Measurements from ENCODE around the gene PCDHA11. TPM values are rescaled to one million over a fixed set of nuclear protein-coding genes. Genes with fewer than 3 reads are reported as not detected.
"Not testable (repeated sequence)": the region's sequence is repeated elsewhere in the genome, so short reads cannot be mapped to it uniquely, and the experiment has no call there.

PCDHA11 gene
- total RNA-seq (2012; rRNA removed) = under 0.01 TPM in 2 replicates

- Histone ChIP-seq H3K9ac (ENCODE audit: low read depth, low read length) (no peak within 1 kb of the TSS), H3K27me3 (ENCODE audit: control insufficient read depth, insufficient read depth, low read length) (no peaks in the 10 kb centered on the region), H3K9me3 (replicated peaks; ENCODE audit: low read length) (no peaks in the 10 kb centered on the region), H3K4me1 (ENCODE audit: control insufficient read depth, insufficient read depth, low read length) (no peaks in the 10 kb centered on the region), H3K4me2 (ENCODE audit: low read length) (no peak within 1 kb of the TSS), H3K4me3 (ENCODE audit: low read length) (no peak within 1 kb of the TSS), H3K36me3 (ENCODE audit: insufficient read depth, low read length) (no peaks in the 10 kb centered on the region)
Observed at GRCh38 chr5:140868721-140869554, at the start of gene PCDHA11. PCDHA11 (plus strand) TSS chr5:140868957; CDS start chr5:140869104, 147 bp downstream.

GRCh38 chr5:140821375-140822280 is 47.1 kb upstream of the PCDHA11 start, which contains the start of gene PCDHA5:
PCDHA5 (plus strand) TSS chr5:140821613.
- no peaks in the 10 kb centered on the region for H3K4me1 ChIP-seq (ENCODE audit: control insufficient read depth, insufficient read depth, low read length)
- H3K4me3 ChIP-seq (ENCODE audit: low read length) = no peak within 1 kb of the TSS
- no peak within 1 kb of the TSS for H3K4me2 ChIP-seq (ENCODE audit: low read length)
- no peaks in the 10 kb centered on the region for H3K27me3 ChIP-seq (ENCODE audit: control insufficient read depth, insufficient read depth, low read length)
- H3K9ac ChIP-seq (ENCODE audit: low read depth, low read length) = no peak within 1 kb of the TSS
- no peaks in the 10 kb centered on the region for H3K9me3 ChIP-seq (replicated peaks; ENCODE audit: low read length)
- H3K36me3 ChIP-seq (ENCODE audit: insufficient read depth, low read length) = no peaks in the 10 kb centered on the region

GRCh38 chr5:140822281-140822629 is 46.5 kb upstream of the PCDHA11 start:
- no peak overlapping the region for H3K4me3 ChIP-seq (ENCODE audit: low read length)
- H3K27me3 ChIP-seq (ENCODE audit: control insufficient read depth, insufficient read depth, low read length) = no peaks in the 10 kb centered on the region
- H3K9ac ChIP-seq (ENCODE audit: low read depth, low read length) = no peak overlapping the region

GRCh38 chr5:140822969-140823368 is 45.8 kb upstream of the PCDHA11 start:
- H3K36me3 ChIP-seq (ENCODE audit: insufficient read depth, low read length); H3K4me3 ChIP-seq (ENCODE audit: low read length); H3K9me3 ChIP-seq (replicated peaks; ENCODE audit: low read length); H3K4me2 ChIP-seq (ENCODE audit: low read length); H3K9ac ChIP-seq (ENCODE audit: low read depth, low read length); H3K27me3 ChIP-seq (ENCODE audit: control insufficient read depth, insufficient read depth, low read length); H3K4me1 ChIP-seq (ENCODE audit: control insufficient read depth, insufficient read depth, low read length): not testable (repeated sequence)

More at GRCh38 chr5:140822281-140822629, 46.5 kb upstream of the PCDHA11 start:
- no peaks in the 10 kb centered on the region for H3K4me1 ChIP-seq (ENCODE audit: control insufficient read depth, insufficient read depth, low read length)
- H3K9me3 ChIP-seq (replicated peaks; ENCODE audit: low read length) = no peaks in the 10 kb centered on the region
- no peaks in the 10 kb centered on the region for H3K36me3 ChIP-seq (ENCODE audit: insufficient read depth, low read length)
- no peak overlapping the region for H3K4me2 ChIP-seq (ENCODE audit: low read length)

- no peaks in the 10 kb centered on the region for H3K27me3 ChIP-seq (ENCODE audit: control insufficient read depth, insufficient read depth, low read length)
- H3K4me2 ChIP-seq (ENCODE audit: low read length) = no peak overlapping the region
- H3K36me3 ChIP-seq (ENCODE audit: insufficient read depth, low read length) = no peaks in the 10 kb centered on the region
- H3K4me1 ChIP-seq (ENCODE audit: control insufficient read depth, insufficient read depth, low read length) = no peaks in the 10 kb centered on the region
- no peak overlapping the region for H3K9ac ChIP-seq (ENCODE audit: low read depth, low read length)
- no peak overlapping the region for H3K4me3 ChIP-seq (ENCODE audit: low read length)
- no peaks in the 10 kb centered on the region for H3K9me3 ChIP-seq (replicated peaks; ENCODE audit: low read length)
Observed at GRCh38 chr5:140823475-140823874, 45.3 kb upstream of the PCDHA11 start.

GRCh38 chr5:140827704-140828361 is 40.9 kb upstream of the PCDHA11 start, which contains the start of gene PCDHA6:
PCDHA6 (plus strand) TSS chr5:140827960; CDS start chr5:140828092, 132 bp downstream.
- H3K9me3 ChIP-seq (replicated peaks; ENCODE audit: low read length) = no peaks in the 10 kb centered on the region
- H3K4me2 ChIP-seq (ENCODE audit: low read length) = no peak within 1 kb of the TSS
- no peak within 1 kb of the TSS for H3K9ac ChIP-seq (ENCODE audit: low read depth, low read length)
- peak within 1 kb of the TSS; percentile 24 for H3K4me3 ChIP-seq (ENCODE audit: low read length)
- no peaks in the 10 kb centered on the region for H3K4me1 ChIP-seq (ENCODE audit: control insufficient read depth, insufficient read depth, low read length)
- no peaks in the 10 kb centered on the region for H3K27me3 ChIP-seq (ENCODE audit: control insufficient read depth, insufficient read depth, low read length)
- H3K36me3 ChIP-seq (ENCODE audit: insufficient read depth, low read length) = no peaks in the 10 kb centered on the region

- Histone ChIP-seq H3K9ac (ENCODE audit: low read depth, low read length) (no peak overlapping the region), H3K4me3 (ENCODE audit: low read length) (no peak overlapping the region), H3K27me3 (ENCODE audit: control insufficient read depth, insufficient read depth, low read length) (no peaks in the 10 kb centered on the region), H3K4me1 (ENCODE audit: control insufficient read depth, insufficient read depth, low read length) (no peaks in the 10 kb centered on the region), H3K4me2 (ENCODE audit: low read length) (no peak overlapping the region), H3K9me3 (replicated peaks; ENCODE audit: low read length) (no peaks in the 10 kb centered on the region), H3K36me3 (ENCODE audit: insufficient read depth, low read length) (no peaks in the 10 kb centered on the region)
Observed at GRCh38 chr5:140828362-140828737, 40.4 kb upstream of the PCDHA11 start.

GRCh38 chr5:140829511-140830501 is 39.0 kb upstream of the PCDHA11 start:
- H3K36me3 ChIP-seq (ENCODE audit: insufficient read depth, low read length); H3K9me3 ChIP-seq (replicated peaks; ENCODE audit: low read length); H3K9ac ChIP-seq (ENCODE audit: low read depth, low read length); H3K4me1 ChIP-seq (ENCODE audit: control insufficient read depth, insufficient read depth, low read length); H3K4me3 ChIP-seq (ENCODE audit: low read length); H3K4me2 ChIP-seq (ENCODE audit: low read length); H3K27me3 ChIP-seq (ENCODE audit: control insufficient read depth, insufficient read depth, low read length): not testable (repeated sequence)

- H3K27me3 ChIP-seq (ENCODE audit: control insufficient read depth, insufficient read depth, low read length) = no peaks in the 10 kb centered on the region
- H3K9me3 ChIP-seq (replicated peaks; ENCODE audit: low read length) = no peaks in the 10 kb centered on the region
- no peak within 1 kb of the TSS for H3K4me2 ChIP-seq (ENCODE audit: low read length)
- H3K4me1 ChIP-seq (ENCODE audit: control insufficient read depth, insufficient read depth, low read length) = no peaks in the 10 kb centered on the region
- H3K4me3 ChIP-seq (ENCODE audit: low read length) = peak within 1 kb of the TSS; percentile 28
- H3K36me3 ChIP-seq (ENCODE audit: insufficient read depth, low read length) = no peaks in the 10 kb centered on the region
- H3K9ac ChIP-seq (ENCODE audit: low read depth, low read length) = no peak within 1 kb of the TSS
Observed at GRCh38 chr5:140833993-140834392, 34.8 kb upstream of the PCDHA11 start, which contains the start of gene PCDHA7. PCDHA7 (plus strand) TSS chr5:140834269; CDS start chr5:140834384, 115 bp downstream.

GRCh38 chr5:140834439-140835008 is 34.2 kb upstream of the PCDHA11 start:
- not testable (repeated sequence) for H3K9me3 ChIP-seq (replicated peaks; ENCODE audit: low read length); H3K4me2 ChIP-seq (ENCODE audit: low read length); H3K9ac ChIP-seq (ENCODE audit: low read depth, low read length); H3K36me3 ChIP-seq (ENCODE audit: insufficient read depth, low read length); H3K4me1 ChIP-seq (ENCODE audit: control insufficient read depth, insufficient read depth, low read length); H3K27me3 ChIP-seq (ENCODE audit: control insufficient read depth, insufficient read depth, low read length)
- H3K4me3 ChIP-seq (ENCODE audit: low read length) = peak overlapping the region; percentile 28

Measured in skeletal muscle satellite cell (primary cell).